Kidney epithelial cell (primary cell): Measurements from ENCODE around the gene ESR1. TPM values are rescaled to one million over a fixed set of nuclear protein-coding genes. Genes with fewer than 3 reads are reported as not detected.
"Not testable (repeated sequence)": the region's sequence is repeated elsewhere in the genome, so short reads cannot be mapped to it uniquely, and the experiment has no call there.

Experiments used
- DNase-seq: peaks from one replicate; pipeline ENCODE4 v3.0.0-alpha.2; 2010; ENCODE audit warnings: low read depth
- H3K27me3 ChIP-seq: 2 replicates; pipeline ENCODE4 v1.6.0; 2011; ENCODE audit warnings: low read length; ENCODE audit not compliant: control insufficient read depth, insufficient read depth
- H3K36me3 ChIP-seq: 2 replicates; pipeline ENCODE4 v1.5.1; 2011; ENCODE audit warnings: low read length; ENCODE audit not compliant: control insufficient read depth, insufficient read depth
- H3K4me3 ChIP-seq: 2 replicates; pipeline ENCODE4 v1.5.1; 2011; ENCODE audit warnings: low read depth, mild to moderate bottlenecking, control low read depth, low read length
- total RNA-seq: library from RNA; depleted of rRNA; stranded (reverse); fragments of >200 nt; gene quantifications from 2 replicates; pipeline ENCODE4 v1.2.3, GENCODE V29; 2015
- TF ChIP-seq, protein P1 (sequence below): IDR thresholded peaks from 2 replicates; pipeline ENCODE4 v1.5.1; 2011; ENCODE audit warnings: mild to moderate bottlenecking, moderate library complexity, low read length, control low read depth, inconsistent platforms; ENCODE audit not compliant: insufficient read depth, poor library complexity, severe bottlenecking

The ESR1 gene
- total RNA-seq, 1 donor from 2014 or later: not detected

DNA sequence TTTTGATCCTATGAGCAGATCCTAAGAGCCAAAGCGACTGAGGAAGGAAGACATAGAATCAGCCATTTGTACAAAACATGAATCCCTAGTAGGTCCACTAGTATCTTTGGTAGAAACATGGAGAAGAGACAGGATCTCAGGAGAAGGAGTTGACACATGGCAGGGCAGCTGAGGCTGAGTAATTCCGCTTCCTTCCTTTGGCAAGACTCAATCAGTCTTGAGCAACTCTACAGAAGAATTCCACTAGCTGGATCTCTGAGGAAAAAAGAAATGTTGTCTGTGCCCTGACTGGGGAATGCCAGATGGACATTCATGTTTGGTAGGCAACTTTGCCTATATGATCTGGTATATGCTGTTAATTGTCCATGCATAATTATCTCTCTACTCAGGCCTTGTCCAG is 35.3 kb downstream of the ESR1 start:
- Histone ChIP-seq H3K36me3 (no peaks in the 10 kb centered on the region), H3K27me3 (no peaks in the 10 kb centered on the region), H3K4me3 (no peak overlapping the region)
- TF ChIP-seq, protein P1, sequence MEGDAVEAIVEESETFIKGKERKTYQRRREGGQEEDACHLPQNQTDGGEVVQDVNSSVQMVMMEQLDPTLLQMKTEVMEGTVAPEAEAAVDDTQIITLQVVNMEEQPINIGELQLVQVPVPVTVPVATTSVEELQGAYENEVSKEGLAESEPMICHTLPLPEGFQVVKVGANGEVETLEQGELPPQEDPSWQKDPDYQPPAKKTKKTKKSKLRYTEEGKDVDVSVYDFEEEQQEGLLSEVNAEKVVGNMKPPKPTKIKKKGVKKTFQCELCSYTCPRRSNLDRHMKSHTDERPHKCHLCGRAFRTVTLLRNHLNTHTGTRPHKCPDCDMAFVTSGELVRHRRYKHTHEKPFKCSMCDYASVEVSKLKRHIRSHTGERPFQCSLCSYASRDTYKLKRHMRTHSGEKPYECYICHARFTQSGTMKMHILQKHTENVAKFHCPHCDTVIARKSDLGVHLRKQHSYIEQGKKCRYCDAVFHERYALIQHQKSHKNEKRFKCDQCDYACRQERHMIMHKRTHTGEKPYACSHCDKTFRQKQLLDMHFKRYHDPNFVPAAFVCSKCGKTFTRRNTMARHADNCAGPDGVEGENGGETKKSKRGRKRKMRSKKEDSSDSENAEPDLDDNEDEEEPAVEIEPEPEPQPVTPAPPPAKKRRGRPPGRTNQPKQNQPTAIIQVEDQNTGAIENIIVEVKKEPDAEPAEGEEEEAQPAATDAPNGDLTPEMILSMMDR: no peak
- no peak for DNase-seq

DNA sequence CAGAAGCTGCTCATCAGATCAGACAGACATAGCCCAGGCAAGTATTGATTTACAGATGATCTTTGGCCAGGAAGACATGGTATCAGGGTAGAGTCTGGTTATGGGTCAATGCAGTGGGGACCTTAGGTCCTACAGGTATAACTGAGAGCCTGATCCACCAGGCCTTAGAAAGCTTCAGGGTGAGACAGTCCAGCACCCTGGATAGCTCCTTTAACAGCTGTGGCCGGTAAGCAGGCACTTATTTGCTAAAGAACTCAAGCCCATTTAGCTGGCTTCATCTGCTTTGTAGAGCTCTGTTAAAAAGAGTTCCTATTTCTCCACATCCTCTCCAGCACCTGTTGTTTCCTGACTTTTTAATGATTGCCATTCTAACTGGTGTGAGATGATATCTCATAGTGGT is 39.6 kb downstream of the ESR1 start:
- Histone ChIP-seq H3K27me3 (no peaks in the 10 kb centered on the region), H3K36me3 (no peaks in the 10 kb centered on the region), H3K4me3 (no peak overlapping the region)
- DNase-seq: peak; percentile 16
- TF ChIP-seq, protein P1: no peak

GRCh38 chr6:151850479-151851003 is 43.1 kb downstream of the ESR1 start:
- no peak for DNase-seq
- Histone ChIP-seq H3K27me3 (no peaks in the 10 kb centered on the region), H3K4me3 (no peak overlapping the region), H3K36me3 (no peaks in the 10 kb centered on the region)
- TF ChIP-seq, protein P1: no peak

DNA sequence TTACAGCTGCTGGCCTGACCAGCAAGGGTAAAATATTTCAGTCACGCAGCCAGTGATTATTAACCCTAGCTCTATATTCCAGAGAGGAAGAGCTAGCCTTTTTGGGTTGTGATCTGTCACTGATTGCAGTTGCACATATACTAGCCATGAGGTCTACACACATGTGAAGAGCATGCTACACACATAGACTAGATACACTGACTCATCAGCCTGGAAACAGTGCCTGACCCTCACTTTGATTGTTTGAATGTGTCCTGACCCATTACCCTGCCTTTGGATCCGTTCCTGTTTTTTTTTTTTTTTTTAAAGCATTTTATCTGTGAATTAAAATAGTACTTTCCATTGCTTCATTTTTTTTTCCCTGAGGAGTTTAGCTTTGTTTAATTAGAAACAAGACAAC is 50.8 kb downstream of the ESR1 start:
- TF ChIP-seq, protein P1: no peak
- Histone ChIP-seq H3K4me3 (no peak overlapping the region), H3K36me3 (no peaks in the 10 kb centered on the region), H3K27me3 (no peaks in the 10 kb centered on the region)
- no peak for DNase-seq

- no peaks in the 10 kb centered on the region for H3K27me3 ChIP-seq
- TF ChIP-seq, protein P1: no peak
Measured at GRCh38 chr6:151862461-151862860, 55.0 kb downstream of the ESR1 start.

GRCh38 chr6:151867361-151867869 is 59.9 kb downstream of the ESR1 start:
- H3K36me3 ChIP-seq, H3K27me3 ChIP-seq, H3K4me3 ChIP-seq, DNase-seq: not testable (repeated sequence)

More at GRCh38 chr6:151862461-151862860, 55.0 kb downstream of the ESR1 start:
- H3K4me3 ChIP-seq: no peak overlapping the region
- DNase-seq: no peak
- H3K36me3 ChIP-seq: no peaks in the 10 kb centered on the region
